OCI-LY3 (cell line): ENCODE results near the gene PPP2R2C.

Experiments used
- H2AFZ ChIP-seq: fragments of 200-600, 300-600 bp; shearing (Covaris generic); 2 replicates; pipeline ENCODE4 v1.6.0; 2014; ENCODE audit warnings: antibody characterized with exemption, low read depth, low read length
- H3K27ac ChIP-seq: fragments of 200-600, 300-600 bp; sonication (generic); 2 replicates; pipeline ENCODE4 v1.5.1; 2014; ENCODE audit warnings: mild to moderate bottlenecking, low read length, moderate library complexity, mixed read lengths
- H3K27me3 ChIP-seq: fragments of 200-600, 300-600 bp; sonication (generic); 2 replicates; pipeline ENCODE4 v1.6.1; 2014; ENCODE audit warnings: low read depth, low read length, mixed read lengths
- H3K36me3 ChIP-seq: fragments of 200-600, 300-600 bp; sonication (generic); replicated peaks from 2 replicates; pipeline ENCODE3; 2014; ENCODE audit warnings: low read depth, low read length, mixed read lengths
- H3K4me1 ChIP-seq: fragments of 300-600, 200-600 bp; sonication (generic); 2 replicates; pipeline ENCODE4 v1.6.1; 2014; ENCODE audit warnings: low read length, mixed read lengths
- H3K4me2 ChIP-seq: fragments of 200-600, 300-600 bp; sonication (generic); 2 replicates; pipeline ENCODE4 v1.6.1; 2014; ENCODE audit warnings: low read length, mixed read lengths
- H3K4me3 ChIP-seq: fragments of 300-600, 200-600 bp; sonication (generic); 2 replicates; pipeline ENCODE4 v1.5.1; 2014; ENCODE audit warnings: antibody characterized with exemption, mild to moderate bottlenecking, low read length, moderate library complexity
- H3K79me2 ChIP-seq: fragments of 300-600, 200-600 bp; shearing (Covaris generic); 2 replicates; pipeline ENCODE4 v1.6.1; 2014; ENCODE audit warnings: mild to moderate bottlenecking, low read length, mixed read lengths
- H3K9ac ChIP-seq: fragments of 300-600, 200-600 bp; shearing (Covaris generic); 2 replicates; pipeline ENCODE4 v1.6.0; 2014; ENCODE audit warnings: mild to moderate bottlenecking, low read length, moderate library complexity
- H3K9me3 ChIP-seq: fragments of 200-600, 300-600 bp; shearing (Covaris generic); 2 replicates; pipeline ENCODE4 v1.6.1; 2014; ENCODE audit warnings: low read length, mixed read lengths; ENCODE audit not compliant: insufficient read depth
- H4K20me1 ChIP-seq: fragments of 200-600, 300-600 bp; sonication (generic); 2 replicates; pipeline ENCODE4 v1.6.1; 2016; ENCODE audit warnings: low read length, mixed read lengths; ENCODE audit not compliant: insufficient read depth
- CTCF ChIP-seq: fragments of 200-600, 300-600 bp; sonication (generic); IDR thresholded peaks from 2 replicates; pipeline ENCODE4 v1.5.1; 2014; ENCODE audit warnings: antibody characterized with exemption, low read length, low read depth
- EZH2phosphoT487 ChIP-seq: fragments of 200-600 bp; shearing (Covaris generic); IDR thresholded peaks from 2 replicates; pipeline ENCODE4 v1.6.1; 2018; ENCODE audit warnings: antibody characterized with exemption, mixed run types, low read depth

PPP2R2C gene

DNA sequence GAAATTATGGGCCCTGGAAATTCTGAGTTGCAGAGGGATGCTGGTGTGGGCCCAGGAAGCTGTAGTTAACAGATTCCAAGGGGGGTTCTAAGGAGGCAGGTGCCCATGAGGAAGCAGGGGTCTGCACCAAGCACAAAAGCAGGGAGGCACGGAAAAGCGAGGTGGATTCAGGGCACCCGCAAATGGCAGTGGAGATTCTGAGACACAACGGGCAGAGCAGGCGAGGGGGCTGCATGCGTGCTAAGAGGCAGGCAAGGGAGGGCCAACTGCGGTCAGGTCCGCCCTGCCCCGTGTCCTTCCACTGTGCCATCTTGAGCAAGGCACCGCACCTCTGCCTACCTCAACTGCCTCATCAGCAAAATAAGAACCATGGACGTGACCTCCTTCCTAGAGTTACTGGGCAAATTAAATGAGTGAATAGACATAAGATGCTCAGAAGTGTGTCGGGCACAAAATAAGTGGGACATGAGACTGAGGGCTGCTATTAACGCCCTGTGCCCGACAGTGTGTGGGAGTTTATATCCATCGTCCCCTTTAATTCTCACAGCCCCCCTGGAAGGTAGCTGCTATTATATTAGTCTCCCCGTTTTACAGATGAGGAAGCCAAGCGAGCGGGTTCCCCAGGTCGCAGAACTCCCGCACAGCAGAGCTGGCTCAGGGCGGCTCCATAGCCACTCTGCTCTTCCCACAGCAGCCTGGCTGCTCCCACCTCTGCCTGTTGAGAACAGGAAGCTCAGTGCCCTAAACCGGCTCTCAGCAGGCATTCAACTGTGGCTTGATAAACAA is 67.6 kb downstream of the PPP2R2C start:
- TF ChIP-seq EZH2phosphoT487 (no peak), CTCF (no peak)
- no peak overlapping the region for H3K4me2 ChIP-seq
- H3K27me3 ChIP-seq, result peaks cover 12% of the 10 kb centered on the region; the same call in 1 of the 2 replicates

GRCh38 chr4:6403400-6403685 is 69.1 kb downstream of the PPP2R2C start:
- Histone ChIP-seq H3K4me3 (no peak overlapping the region), H4K20me1 (no peaks in the 10 kb centered on the region), H3K36me3 (no peaks in the 10 kb centered on the region), H3K9ac (no peak overlapping the region), H3K27me3 (peaks cover 21% of the 10 kb centered on the region; the same call in 1 of the 2 replicates), H3K27ac (no peak overlapping the region), H3K4me2 (no peak overlapping the region), H2AFZ (no peak overlapping the region), H3K4me1 (no peaks in the 10 kb centered on the region), H3K9me3 (no peaks in the 10 kb centered on the region), H3K79me2 (no peaks in the 10 kb centered on the region)
- TF ChIP-seq EZH2phosphoT487 (no peak), CTCF (no peak)

More for the DNA sequence above, 67.6 kb downstream of the PPP2R2C start:
- Histone ChIP-seq H3K36me3 (no peaks in the 10 kb centered on the region), H3K27ac (no peak overlapping the region), H4K20me1 (no peaks in the 10 kb centered on the region), H3K4me1 (no peaks in the 10 kb centered on the region), H3K9ac (no peak overlapping the region), H3K4me3 (no peak overlapping the region), H2AFZ (no peak overlapping the region), H3K79me2 (no peaks in the 10 kb centered on the region), H3K9me3 (no peaks in the 10 kb centered on the region)

DNA sequence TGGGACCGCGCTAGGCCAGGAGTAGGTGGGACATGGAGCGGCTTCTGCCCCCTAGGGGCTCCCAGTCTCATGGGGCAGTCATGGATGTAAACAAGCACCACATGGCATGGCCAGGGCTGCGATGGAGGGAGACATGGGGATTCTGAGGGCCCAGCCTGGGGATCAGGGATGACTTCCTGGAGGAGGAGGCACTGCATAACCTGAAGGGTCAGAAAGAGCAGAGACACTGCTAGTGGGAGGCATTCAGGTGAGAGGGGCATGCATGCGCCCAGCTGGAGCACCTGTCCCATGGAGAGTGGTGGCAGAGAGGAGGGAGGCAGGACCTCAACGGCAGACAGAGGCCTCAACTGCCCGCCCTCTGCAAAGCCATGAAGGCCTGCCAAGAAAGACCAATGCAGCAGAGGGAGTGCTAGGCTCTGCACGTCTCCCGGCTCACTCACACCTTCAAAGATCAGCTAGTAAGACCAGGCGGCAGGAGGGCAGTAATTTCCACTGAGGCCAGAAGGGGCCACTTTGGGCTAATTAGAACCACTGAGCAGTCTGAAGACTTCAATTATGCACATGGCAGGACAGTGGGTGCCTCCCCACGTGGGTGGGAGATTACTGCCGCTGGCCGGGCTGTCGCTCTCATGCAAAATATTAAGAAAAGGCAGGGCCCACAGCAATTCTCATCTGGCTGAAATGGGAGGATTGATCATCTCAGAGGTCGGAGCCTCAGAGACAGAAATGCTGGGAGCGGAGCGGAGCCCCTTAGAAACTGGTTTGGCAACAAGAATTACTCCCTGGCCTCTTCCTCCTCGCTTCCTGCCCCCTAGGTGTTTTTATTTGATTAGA is 69.6 kb downstream of the PPP2R2C start:
- H3K27me3 ChIP-seq, result peaks cover 22% of the 10 kb centered on the region; the same call in 1 of the 2 replicates
- no peaks in the 10 kb centered on the region for H4K20me1 ChIP-seq
- no peak overlapping the region for H2AFZ ChIP-seq
- no peaks in the 10 kb centered on the region for H3K79me2 ChIP-seq
- no peak overlapping the region for H3K9ac ChIP-seq
- TF ChIP-seq CTCF, result no peak
- no peak for TF ChIP-seq EZH2phosphoT487
- no peaks in the 10 kb centered on the region for H3K36me3 ChIP-seq
- H3K27ac ChIP-seq, result no peak overlapping the region
- H3K4me2 ChIP-seq, result no peak overlapping the region
- H3K4me3 ChIP-seq, result no peak overlapping the region
- H3K9me3 ChIP-seq, result no peaks in the 10 kb centered on the region
- H3K4me1 ChIP-seq, result no peaks in the 10 kb centered on the region

GRCh38 chr4:6401797-6402196 is 70.6 kb downstream of the PPP2R2C start:
- no peak overlapping the region for H3K4me2 ChIP-seq
- no peak overlapping the region for H3K9ac ChIP-seq
- TF ChIP-seq CTCF (no peak), EZH2phosphoT487 (no peak)
- H3K4me1 ChIP-seq, result no peaks in the 10 kb centered on the region
- H3K9me3 ChIP-seq, result no peaks in the 10 kb centered on the region
- H3K4me3 ChIP-seq, result no peak overlapping the region
- no peak overlapping the region for H2AFZ ChIP-seq
- H3K27me3 ChIP-seq, result peaks cover 21% of the 10 kb centered on the region; the same call in 1 of the 2 replicates
- H3K27ac ChIP-seq, result no peak overlapping the region
- H3K79me2 ChIP-seq, result no peaks in the 10 kb centered on the region
- no peaks in the 10 kb centered on the region for H3K36me3 ChIP-seq
- no peaks in the 10 kb centered on the region for H4K20me1 ChIP-seq
